ENCODE data around the gene LILRB5. TPM values are rescaled to one million over a fixed set of nuclear protein-coding genes. Genes with fewer than 3 reads are reported as not detected.

The LILRB5 gene
- total and polyA plus RNA-seq, 2 of the 4 experiments (the other 2 are of a cell fraction): not detected

DNA sequence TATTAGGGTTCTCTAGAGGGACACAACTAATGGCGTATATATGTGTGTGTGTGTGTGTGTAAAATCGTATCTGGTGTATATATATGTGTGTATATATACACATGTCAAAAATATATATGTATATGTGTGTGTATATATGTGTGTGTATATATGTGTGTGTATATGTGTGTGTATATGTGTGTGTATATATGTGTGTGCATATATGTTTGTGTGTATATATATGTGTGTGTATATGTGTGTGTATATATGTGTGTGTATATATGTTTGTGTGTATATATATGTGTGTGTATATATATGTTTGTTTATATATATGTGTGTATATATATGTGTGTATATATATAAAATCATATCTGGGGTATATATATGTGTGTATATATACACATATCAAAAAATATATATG is 5.4 kb upstream of the LILRB5 start:
- Histone ChIP-seq H3K27ac (ENCODE audit: insufficient read depth, low read length) (no peak overlapping the region), H3K9me1 (ENCODE audit: insufficient read depth, low read length) (no peaks in the 10 kb centered on the region), H3K27me3 (ENCODE audit: control insufficient read depth, insufficient read depth, low read length) (peaks cover 9% of the 10 kb centered on the region; the same call in 1 of the 2 replicates), H3K14ac (replicated peaks; ENCODE audit: low read depth, low read length) (no peak overlapping the region), H2AK9ac (replicated peaks; ENCODE audit: low read depth, low read length, poor library complexity) (no peak overlapping the region), H3K36me3 (ENCODE audit: control insufficient read depth, insufficient read depth, low read length) (no peaks in the 10 kb centered on the region), H3K4me2 (ENCODE audit: low read depth, low read length) (no peak overlapping the region), H3K9ac (ENCODE audit: low read depth, low read length) (no peak overlapping the region), H4K5ac (ENCODE audit: low read depth, low read length) (no peak overlapping the region), H2BK5ac (ENCODE audit: low read depth, low read length, poor library complexity, severe bottlenecking) (no peak overlapping the region), H3K79me1 (ENCODE audit: low read depth in 1 of 2, low read length in 2 of 2) (no peaks in the 10 kb centered on the region), H3K9me3 (ENCODE audit: control insufficient read depth, insufficient read depth, low read length) (no peaks in the 10 kb centered on the region), H4K91ac (ENCODE audit: insufficient read depth, low read depth, low read length) (no peak overlapping the region), H2BK20ac (ENCODE audit: low read depth, low read length) (no peak overlapping the region), H2BK120ac (ENCODE audit: low read depth, low read length) (no peak overlapping the region), H4K8ac (ENCODE audit: low read depth in 2 of 2, low read length in 2 of 2) (no peak overlapping the region), H2AK5ac (ENCODE audit: low read depth, low read length) (no peak overlapping the region), H2BK15ac (ENCODE audit: low read depth, low read length) (no peak overlapping the region), H3K56ac (ENCODE audit: extremely low read depth, insufficient read depth, low read length) (no peak overlapping the region), H3K4ac (ENCODE audit: low read depth, low read length) (no peak overlapping the region), H3K23ac (ENCODE audit: low read depth, low read length) (no peak overlapping the region), H3K4me1 (ENCODE audit: control insufficient read depth, insufficient read depth, low read length) (no peaks in the 10 kb centered on the region), H2AFZ (replicated peaks; ENCODE audit: low read length, poor library complexity) (no peak overlapping the region), H3K18ac (ENCODE audit: low read depth, low read length) (no peak overlapping the region), H3K4me3 (ENCODE audit: insufficient read depth, low read depth, low read length) (no peak overlapping the region), H4K20me1 (ENCODE audit: insufficient read depth, low read length) (no peaks in the 10 kb centered on the region)
- ChIA-PET POLR2A (ENCODE audit: unreplicated experiment) (no interaction called here), CTCF (no interaction called here)
- no TSS peak for BruUV-seq (replicated peaks)
- ATAC-seq (ENCODE audit: low read depth) (no peak), DNase-seq (no peak)
- in situ Hi-C loops (cut with MboI; ENCODE audit: low sequenced_read_pairs) (no loop called here), dilution Hi-C loops (cut with HindIII; ENCODE audit: low sequenced_read_pairs, unreplicated experiment) (no loop called here), intact Hi-C loops (cut with micrococcal nuclease) (no loop called here)
- TF ChIP-seq MXI1 (IDR thresholded peaks at IDR 0.05; ENCODE audit: borderline replicate concordance, low read depth, low read length) (no peak), MAZ (IDR thresholded peaks at IDR 0.05; ENCODE audit: borderline replicate concordance, low read depth, low read length) (no peak), BHLHE40 (IDR thresholded peaks at IDR 0.05; ENCODE audit: low read depth, low read length) (no peak), RCOR1 (IDR thresholded peaks at IDR 0.05; ENCODE audit: insufficient replicate concordance, low read length) (no peak), POLR2A (IDR thresholded peaks at IDR 0.05; ENCODE audit: low read depth, low read length) (no peak), FOS (IDR thresholded peaks at IDR 0.05; ENCODE audit: low read depth, low read length) (no peak), SMC3 (IDR thresholded peaks at IDR 0.05; ENCODE audit: low read depth, low read length) (no peak), CEBPB (IDR thresholded peaks at IDR 0.05; ENCODE audit: low read depth, low read length) (no peak), CHD1 (IDR thresholded peaks at IDR 0.05; ENCODE audit: low read depth, low read length) (no peak), RFX5 (IDR thresholded peaks at IDR 0.05; ENCODE audit: low read depth, low read length) (no peak), NFE2L2 (IDR thresholded peaks at IDR 0.05; ENCODE audit: low read depth, low read length) (no peak)
- TF ChIP-seq, protein P1, sequence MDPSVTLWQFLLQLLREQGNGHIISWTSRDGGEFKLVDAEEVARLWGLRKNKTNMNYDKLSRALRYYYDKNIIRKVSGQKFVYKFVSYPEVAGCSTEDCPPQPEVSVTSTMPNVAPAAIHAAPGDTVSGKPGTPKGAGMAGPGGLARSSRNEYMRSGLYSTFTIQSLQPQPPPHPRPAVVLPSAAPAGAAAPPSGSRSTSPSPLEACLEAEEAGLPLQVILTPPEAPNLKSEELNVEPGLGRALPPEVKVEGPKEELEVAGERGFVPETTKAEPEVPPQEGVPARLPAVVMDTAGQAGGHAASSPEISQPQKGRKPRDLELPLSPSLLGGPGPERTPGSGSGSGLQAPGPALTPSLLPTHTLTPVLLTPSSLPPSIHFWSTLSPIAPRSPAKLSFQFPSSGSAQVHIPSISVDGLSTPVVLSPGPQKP (IDR thresholded peaks at IDR 0.05; ENCODE audit: borderline replicate concordance, low read depth, low read length): no peak
- TF ChIP-seq, protein P2, sequence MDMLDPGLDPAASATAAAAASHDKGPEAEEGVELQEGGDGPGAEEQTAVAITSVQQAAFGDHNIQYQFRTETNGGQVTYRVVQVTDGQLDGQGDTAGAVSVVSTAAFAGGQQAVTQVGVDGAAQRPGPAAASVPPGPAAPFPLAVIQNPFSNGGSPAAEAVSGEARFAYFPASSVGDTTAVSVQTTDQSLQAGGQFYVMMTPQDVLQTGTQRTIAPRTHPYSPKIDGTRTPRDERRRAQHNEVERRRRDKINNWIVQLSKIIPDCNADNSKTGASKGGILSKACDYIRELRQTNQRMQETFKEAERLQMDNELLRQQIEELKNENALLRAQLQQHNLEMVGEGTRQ (IDR thresholded peaks at IDR 0.05; ENCODE audit: low read depth, low read length): no peak
- TF ChIP-seq, protein P3, sequence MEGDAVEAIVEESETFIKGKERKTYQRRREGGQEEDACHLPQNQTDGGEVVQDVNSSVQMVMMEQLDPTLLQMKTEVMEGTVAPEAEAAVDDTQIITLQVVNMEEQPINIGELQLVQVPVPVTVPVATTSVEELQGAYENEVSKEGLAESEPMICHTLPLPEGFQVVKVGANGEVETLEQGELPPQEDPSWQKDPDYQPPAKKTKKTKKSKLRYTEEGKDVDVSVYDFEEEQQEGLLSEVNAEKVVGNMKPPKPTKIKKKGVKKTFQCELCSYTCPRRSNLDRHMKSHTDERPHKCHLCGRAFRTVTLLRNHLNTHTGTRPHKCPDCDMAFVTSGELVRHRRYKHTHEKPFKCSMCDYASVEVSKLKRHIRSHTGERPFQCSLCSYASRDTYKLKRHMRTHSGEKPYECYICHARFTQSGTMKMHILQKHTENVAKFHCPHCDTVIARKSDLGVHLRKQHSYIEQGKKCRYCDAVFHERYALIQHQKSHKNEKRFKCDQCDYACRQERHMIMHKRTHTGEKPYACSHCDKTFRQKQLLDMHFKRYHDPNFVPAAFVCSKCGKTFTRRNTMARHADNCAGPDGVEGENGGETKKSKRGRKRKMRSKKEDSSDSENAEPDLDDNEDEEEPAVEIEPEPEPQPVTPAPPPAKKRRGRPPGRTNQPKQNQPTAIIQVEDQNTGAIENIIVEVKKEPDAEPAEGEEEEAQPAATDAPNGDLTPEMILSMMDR (conservative IDR thresholded peaks at IDR 0.05; ENCODE audit: low read depth, low read length): no peak
- no CpG with 5 or more reads among the region's 2 CpGs for WGBS, 2 experiments (ENCODE audit: extremely low coverage in 2 of 2, insufficient read length in 1 of 2)
